Activated CD4-positive, alpha-beta T cell treated with anti-CD3 and anti-CD28 coated beads, Interleukin-2, amount 50 U/mL, for 4 hours (primary cell): ENCODE data around the gene ST3GAL6.

Experiments
- DNase-seq, 2 experiments: peaks; one replicate each; pipeline ENCODE4 v3.0.0-alpha.2; 2020

ST3GAL6 gene, protein sequence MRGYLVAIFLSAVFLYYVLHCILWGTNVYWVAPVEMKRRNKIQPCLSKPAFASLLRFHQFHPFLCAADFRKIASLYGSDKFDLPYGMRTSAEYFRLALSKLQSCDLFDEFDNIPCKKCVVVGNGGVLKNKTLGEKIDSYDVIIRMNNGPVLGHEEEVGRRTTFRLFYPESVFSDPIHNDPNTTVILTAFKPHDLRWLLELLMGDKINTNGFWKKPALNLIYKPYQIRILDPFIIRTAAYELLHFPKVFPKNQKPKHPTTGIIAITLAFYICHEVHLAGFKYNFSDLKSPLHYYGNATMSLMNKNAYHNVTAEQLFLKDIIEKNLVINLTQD

DNA sequence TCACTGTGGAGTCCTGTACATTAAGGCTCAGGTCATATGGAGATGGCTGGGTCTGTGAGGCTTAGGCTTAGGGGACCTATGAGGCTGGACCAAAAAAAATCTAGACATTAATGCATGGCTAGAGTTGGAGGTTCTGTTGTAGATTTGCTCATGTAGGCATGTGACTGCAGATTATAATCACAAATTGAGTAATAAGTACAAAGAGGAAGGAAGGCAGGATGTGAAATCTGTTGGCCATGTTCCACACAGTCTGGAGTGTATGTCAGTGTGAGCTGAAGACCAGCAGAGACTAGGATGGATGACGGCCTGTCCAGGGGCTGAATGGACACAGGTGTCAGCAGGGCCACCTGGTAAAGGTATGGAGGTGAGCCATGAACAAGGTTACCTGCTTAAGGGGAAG lies at the start of gene ST3GAL6:
TSS of gene ST3GAL6 (plus strand) at position 265 of the 400 bp plus-strand sequence. CDS start 5,101 bp downstream, outside the sequence.
- no peak for DNase-seq

DNA sequence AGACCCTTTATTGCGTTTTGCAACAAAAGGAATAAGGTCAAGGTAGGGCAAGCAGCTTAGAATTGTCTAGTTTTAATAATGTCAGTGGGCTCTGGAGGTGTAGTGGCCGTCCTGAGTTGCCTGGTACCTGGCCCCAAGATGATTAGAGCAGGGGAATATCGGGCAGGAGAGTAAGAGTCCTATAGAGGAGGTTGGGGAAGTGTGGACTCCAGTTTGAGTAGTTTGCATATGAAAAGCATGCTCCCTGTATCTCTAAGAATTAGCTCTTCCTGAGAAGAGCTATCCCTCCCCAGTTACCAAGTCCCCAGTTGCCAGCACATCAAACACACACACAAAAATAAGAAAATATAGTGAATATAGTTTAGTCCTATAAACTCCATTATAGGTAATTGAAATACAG lies 49.2 kb upstream of the ST3GAL6 start:
- no peak for DNase-seq

DNA sequence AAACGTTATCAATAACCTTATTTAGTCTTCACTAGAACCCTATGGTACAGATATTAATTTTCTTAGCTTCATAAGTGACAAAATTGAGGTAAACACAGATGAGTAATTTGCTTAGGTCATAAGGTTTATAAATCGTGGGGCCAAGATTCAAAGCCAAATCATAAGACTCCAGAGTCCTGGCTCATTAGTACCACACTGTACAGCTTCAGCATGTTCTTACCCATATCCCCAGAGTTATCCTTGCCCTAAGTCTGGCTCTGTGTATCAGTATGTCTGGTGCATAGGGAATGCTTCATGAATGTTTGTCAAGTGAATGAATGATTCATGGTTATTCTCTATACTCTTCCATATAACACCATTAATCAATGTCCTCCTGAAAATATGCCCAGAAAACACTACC lies 45.6 kb upstream of the ST3GAL6 start:
- no peak for DNase-seq

DNA sequence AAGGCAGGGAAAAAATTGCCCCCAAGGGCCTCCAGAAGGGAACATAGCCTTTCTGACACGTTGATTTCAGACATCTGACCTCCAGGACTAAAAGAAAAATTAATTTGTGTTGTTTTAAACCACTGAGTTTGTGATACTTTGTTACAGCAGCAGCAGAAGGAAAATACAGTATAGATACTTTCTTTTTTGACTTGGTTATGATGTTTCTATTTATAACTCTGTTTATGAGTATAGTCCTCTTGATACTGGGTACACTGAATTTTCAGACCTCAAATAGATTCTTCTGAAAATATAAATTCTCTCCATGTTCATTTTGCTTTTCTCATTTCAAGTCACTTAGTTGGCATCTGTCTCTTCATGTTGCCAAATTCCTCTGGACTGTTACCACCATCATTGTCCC lies 44.4 kb upstream of the ST3GAL6 start:
- no peak for DNase-seq

DNA sequence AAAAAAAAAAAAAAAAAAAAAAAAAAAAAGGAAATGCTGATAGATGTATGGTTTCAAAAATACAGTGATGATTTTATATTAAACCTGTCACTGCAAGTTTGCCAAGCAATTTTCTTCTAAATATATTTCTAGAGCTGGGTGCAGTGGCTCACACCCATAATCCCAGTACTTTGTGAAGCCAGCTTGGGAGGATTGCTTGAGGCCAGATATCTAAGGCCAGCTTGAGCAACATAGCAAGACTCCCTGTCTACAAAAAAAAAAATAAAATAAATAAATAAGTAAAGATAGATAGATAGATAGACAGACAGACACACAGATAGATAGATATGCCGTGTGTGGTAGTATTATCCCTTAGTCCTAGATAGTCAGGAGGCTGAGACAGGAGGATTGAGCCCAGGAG lies 41.4 kb upstream of the ST3GAL6 start:
- no peak for DNase-seq

DNA sequence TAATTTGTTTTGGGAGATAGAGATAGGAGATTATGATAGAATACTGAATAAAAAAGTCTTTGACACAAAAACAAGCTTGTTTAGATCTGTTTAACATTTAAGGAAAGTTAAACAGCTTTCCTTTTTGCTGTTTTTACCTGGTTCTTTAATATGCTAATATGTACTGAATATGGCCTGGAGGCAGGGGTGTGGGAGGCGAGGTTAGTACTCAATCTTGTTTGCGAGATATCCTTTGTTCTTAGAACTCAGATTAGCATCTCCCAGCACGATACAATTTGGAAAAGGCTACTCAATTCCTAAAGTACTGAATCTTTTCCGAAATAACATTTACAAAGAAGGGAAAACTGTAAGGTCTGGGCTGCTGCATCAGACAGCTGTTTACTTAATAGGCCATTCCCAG lies 40.8 kb upstream of the ST3GAL6 start:
- no peak for DNase-seq

DNA sequence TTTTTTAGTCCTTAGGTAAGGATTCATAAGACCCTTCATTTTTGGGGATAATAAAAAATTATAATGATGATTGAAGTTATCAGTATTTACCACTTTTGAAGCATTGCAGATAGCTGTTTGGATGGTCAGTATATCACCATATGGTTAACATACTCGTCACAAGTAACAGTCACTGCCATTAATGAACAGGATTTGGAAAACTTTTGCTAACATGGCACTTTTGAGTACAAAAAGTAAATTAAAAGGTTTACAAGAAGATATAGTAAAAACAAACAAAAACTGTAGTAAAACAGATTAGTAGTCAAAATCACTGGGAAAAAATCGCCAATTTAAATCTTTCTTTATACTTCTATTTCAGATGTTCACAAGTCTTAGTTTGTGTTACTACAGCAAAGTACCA lies 37.8 kb upstream of the ST3GAL6 start:
- no peak for DNase-seq

DNA sequence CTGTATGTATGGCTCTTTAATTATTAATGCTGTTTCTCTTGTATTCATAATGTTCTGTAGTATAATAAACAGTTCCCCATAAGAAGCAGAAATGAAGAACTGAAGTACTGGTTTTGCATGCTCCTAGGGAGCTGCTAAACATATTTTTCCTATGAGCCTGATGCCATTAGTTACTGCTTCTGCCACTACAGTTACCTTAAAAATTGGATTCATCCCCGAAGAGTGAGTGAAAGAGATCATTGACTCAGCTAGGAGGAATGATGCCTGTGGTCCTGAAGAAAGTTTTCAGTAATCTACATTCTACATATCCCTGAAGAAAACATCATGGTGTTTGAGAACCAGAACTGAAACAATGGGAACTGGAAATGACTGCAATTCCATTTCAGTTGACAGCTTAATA lies 37.1 kb upstream of the ST3GAL6 start:
- no peak for DNase-seq

DNA sequence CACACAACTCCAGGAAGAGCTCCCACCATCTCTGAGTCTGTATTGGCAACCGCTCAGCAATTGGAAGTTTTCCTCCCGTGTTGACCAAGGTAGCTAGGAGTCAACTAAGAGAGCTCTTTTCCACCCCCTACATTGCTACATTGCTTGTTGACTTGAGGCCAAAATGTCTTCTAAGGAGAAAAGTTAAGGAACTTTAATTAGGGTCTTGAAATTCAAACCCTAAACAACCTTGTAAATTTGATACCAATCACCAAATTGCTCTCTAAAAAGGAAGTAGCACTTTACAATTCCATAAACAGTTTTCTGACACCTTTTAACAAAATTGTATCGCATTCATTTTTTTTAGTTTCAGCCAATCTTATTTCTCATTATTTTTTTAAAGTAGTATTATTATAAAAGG lies 35.5 kb upstream of the ST3GAL6 start:
- no peak for DNase-seq

DNA sequence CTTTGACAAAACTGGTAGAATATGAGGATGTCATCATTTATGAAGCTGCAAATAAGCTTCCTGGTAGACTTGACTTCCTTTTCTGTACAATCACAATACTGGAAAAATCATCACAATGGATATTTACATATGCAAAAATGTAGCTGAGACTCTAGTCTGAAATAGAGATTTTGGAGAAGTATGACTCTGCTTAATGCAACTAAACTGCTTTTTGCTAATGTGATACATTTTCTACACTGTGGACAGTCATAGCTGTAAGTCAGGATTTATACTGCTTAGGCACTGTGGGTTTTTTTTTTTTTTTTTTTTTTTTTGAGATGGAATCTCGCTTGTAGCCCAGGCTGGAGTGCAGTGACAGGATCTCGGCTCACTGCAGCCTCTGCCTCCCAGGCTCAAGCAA lies 34.5 kb upstream of the ST3GAL6 start:
- DNase-seq = no peak

DNA sequence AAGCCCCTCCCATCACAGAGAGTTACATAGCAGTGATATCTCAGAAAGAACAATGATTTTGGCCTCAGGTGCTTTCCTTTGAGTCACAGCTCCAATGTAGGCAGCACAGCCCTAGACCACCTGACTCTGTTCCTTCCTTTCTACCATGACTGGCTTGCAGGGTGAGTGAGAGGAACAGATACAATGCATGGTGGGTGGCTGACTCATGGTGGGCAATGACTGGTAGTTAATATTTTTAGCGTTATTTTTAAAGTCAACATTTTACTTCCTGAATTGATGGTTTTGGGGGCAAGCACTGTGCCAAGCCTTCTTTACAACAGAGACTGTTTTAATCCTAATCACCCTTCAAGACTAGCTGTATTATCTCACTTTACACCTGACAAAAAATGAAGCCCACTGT lies 32.8 kb upstream of the ST3GAL6 start:
- no peak for DNase-seq

DNA sequence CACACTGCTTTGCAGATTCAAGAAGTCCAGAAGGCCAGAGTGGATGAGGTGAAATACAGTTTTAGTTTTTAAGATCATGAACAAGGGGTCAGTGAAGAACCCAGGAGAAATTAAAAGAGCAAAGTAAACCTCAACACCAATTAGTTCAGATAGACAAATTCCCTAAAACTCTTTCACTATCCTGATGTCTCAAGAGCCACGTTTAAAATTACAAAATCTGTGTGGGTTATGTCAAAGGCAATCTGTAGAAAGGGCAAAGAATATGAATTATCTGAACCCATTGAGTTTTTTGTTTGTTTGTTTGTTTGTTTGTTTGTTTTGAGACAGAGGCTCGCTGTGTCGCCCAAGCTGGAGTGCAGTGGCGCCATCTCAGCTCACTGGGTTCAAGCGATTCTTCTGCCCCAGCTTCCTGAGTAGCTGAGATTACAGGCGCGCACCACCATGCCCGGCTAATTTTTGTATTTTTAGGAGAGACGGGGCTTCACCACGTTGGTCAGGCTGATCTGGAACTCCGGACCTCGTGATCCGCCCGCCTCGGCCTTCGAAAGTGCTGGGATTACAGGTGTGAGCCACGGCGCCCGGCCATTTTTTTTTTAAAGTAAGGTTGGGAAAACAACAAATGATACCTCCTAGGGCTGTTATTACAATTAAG lies 32.1 kb upstream of the ST3GAL6 start:
- DNase-seq = no peak

DNA sequence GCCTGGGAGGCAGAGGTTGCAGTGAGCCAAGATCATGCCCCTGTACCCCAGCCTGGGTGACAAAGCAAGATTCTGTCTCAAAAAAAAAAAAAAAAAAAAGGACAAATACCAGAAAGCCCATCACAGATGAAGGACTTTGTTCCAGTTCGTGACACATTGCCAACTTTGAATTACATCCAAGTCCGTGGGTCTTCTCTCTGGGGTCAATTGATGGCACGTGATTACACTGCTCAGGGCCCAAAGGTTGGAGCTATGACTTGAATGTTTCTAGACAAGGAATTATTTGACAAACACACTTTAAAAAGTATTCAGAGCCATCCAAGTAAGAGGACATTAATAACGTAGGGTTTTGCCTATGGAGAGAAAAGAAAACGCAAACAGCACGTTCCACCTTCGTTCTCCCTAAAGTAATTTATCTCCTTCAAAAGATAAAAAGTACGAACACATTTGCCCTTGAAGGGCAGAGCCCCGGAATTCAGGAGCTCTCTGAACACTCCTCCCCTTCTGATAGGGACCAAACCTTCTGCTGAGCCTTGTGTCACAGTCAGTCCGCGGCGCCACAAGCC lies 31.3 kb upstream of the ST3GAL6 start:
- DNase-seq = no peak

DNA sequence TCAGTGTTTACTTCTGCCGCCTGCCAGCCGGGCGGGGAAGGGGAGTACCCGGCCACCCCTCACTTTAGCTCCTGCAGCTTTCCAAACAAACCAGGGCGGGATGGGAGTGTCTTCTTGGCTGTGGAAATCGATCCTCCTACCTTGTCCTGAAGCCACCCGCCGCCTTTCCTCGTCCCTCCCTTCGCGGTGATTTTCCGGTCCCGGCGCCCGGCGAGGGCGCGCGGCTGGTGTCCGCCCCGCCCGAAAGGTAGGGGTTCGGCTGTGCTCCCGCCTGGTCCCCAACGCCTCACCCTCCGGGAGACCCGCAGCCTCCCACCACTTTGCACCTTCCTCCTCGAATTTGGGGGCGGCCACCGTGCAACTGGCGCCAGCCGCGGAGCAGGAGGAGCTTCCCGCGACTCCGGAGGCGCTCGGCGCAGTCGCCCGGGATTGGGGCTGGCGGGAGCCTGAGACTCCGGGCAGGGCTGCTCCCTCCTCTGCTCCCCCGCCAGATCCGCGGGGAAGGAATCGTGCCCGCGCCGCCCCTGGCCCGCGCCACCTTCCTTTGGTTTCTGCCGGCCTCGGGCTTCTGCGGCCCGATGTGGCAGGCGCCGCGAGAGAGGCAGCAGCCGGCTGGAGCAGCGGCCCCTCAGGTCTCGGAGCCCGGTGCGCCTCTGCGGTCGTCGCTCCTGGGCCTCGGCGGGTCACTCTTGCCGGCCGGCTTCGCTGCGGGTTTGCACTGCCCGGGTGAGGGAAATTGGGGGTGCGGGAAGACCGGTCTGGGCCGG lies 30.7 kb upstream of the ST3GAL6 start:
- no peak for DNase-seq

DNA sequence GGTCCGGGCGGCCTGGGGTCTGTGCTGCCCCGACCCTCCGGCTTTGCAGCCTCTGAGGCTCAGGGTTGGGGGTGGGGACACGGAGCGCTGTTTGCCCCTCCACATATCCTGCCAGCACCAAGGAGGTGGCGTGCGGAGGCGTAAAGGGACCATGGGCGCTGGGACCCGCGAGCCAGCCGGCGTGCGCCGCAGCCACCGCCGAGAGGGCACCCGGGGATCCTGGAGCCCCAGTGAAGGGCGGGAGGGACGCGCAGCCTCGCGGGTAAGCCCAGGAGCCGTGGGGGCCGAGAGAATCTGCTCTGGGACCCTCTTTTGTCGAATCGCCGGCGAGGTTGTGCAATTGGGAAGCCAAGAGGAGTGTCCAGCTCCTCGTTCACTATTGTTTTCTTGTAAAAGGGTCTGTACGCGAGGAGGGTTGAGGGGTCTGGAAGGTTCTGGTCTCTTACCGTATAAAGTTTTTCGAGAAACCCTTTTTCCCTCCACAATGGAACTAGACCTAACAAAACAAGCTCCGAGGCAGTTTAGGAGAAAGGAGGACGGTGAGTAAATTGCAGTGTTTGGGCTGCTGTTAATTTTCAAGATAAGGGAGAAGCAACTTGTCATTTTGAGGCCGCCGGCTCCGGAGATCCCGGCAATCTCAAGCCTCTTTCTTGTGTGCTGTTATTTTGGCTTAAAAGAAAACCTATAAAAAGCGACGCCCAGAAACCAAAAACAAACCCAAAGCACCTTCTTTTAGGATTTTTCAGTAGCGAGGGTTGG lies 29.9 kb upstream of the ST3GAL6 start:
- DNase-seq = no peak

DNA sequence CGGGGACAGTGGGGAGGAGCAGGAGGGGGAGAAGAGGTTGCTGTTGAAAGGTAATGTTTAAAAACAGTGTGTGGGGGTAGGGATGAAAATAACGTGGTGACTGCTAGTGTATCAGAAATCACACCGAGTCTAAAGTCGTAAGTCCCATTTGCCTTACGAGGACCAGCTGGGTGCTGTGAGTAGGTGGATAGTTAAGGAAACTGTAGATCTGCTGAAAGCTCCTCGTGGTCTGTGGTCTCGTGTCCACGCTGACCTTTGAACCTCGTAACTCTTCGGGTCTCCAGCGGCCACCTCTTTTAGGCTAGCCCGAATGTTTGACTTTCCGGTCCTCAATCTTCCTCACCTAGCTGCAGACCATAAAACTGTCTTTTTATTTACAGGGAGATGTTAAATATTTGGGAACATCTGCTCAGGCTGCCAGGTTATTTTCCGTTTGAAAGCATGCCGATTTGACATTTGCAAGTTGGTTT lies 29.3 kb upstream of the ST3GAL6 start:
- no peak for DNase-seq

DNA sequence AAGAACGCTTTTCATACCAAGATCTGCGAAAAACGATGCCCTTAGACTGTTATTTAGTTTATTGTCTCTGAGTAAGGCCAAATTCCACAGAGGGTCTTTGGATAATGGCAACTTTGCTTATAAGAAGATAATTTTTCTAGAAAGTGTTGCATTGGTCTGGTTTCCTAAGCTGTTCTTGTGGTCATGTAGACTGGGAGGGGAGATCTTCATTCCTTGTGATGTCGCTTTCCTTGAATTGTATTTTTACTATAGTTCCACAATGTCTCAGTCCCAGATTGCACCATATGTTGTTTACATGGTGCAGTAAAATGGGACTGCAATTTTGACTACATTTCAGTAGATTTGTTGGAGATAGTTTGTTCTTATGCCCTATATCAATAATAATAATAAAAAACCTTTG lies 28.8 kb upstream of the ST3GAL6 start:
- no peak for DNase-seq

DNA sequence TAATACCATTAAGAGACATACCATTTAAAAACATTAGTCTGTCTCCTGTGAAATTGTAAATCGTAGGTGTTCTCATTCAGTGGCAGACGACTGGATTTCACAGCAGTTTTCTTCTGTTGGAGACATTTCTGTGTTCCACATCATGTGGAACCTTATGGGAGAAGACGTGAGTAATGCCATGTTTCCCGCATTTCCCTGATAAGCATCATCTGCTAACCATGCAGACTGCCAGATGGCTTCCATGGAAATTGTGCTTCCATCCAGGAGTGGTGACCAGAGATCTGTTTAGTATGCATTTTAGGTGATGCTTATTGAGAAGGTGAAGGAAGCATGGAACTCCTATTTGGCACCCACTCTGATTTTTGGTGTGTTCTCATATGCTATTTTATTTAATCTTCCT lies 28.4 kb upstream of the ST3GAL6 start:
- DNase-seq = no peak

DNA sequence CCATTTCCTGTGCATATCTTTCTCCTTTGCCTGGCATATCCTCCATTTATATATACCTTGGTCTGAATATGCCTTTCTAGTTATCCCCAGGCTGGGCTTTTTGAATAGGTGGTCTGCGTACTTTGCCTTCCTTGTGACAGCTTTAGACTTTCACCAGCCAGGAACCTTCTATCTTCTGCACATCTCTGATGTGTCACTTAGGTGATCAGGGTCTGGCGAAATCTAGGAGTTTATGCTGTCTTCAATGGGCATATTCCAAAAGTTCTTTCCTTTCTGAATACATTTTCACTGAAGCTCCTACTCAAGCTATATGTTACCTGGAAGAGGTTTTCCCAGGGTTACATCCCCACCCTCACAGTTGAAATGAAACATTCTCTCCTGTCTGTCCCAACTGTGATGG lies 27.8 kb upstream of the ST3GAL6 start:
- no peak for DNase-seq

DNA sequence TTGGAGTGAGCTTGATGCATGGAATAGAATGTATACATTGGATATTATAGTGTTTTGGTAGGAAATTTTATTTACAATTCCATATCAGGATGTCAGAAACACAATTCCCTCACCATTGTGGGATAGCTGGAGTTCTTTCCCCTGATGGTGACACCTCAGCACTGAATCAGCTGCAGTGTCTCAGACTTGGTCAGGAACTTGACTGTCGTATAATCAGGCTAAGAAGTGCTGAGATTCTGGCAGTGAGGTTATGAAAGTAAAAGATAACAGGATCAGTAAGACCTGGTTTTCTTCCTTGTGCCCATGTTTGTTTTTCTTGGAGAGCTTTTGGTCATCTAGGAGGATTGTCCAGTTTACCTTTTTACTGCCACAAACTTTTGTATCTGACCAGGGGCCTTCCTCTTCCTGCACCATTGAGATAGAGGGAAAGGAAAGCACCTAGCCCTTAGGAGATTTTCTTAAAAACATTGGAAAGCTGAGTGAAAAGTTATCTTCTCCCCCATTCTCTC lies 27.3 kb upstream of the ST3GAL6 start:
- DNase-seq = no peak

DNA sequence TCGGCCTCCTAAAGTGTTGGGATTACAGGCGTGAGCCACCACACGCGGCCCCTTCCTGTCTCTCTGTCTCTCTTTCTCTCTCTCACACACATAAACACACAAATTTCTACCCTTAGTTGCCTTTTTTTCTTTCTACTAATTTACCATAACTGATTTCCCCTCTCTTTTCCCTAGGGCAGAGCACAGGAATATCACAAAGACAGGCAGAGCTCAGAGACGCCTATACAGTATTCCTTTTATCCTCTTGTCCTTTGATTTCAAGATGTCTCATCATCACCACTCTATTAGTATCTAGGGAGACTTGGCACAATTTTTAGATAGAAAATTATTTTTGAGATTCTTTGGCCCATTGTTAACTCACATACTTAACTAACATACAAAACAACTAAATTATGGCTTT lies 25.8 kb upstream of the ST3GAL6 start:
- DNase-seq = no peak

DNA sequence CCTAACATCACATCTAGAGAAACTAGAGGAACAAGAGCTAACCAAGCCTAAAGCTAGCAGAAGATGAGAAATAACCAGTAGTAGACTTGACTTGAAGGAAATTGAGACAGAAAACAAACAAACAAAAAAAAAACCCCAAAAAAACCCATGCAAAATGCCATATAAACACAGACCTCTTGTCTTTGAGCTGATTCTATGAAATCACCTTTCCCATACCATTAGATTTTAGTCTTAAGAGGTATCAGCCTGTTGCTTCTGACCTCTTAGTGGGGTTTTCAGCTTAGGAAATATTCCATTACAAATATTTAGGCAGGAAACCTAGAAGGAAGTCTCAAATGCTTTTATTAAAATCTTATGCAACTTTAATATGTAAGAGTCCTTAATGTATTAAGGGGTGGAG lies 23.9 kb upstream of the ST3GAL6 start:
- no peak for DNase-seq

DNA sequence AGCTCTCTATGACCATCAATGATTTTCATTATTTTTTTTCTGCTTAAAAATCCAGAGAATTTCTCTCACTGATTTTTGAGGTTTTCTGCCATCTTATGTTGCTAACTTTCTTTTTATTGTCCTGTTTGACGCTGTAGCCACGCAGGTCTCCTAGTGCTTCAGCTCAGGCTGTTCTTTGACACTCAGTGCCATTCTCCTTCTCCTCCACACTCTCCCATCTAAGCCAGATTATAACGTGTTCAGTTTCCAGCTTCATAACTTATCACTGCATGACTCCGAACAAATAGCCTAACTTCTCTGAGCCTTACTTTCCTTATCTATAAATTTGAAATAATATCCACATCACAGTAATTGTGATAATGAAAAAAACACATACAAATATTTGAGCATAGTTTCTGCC lies 22.8 kb upstream of the ST3GAL6 start:
- no peak for DNase-seq
